GM15510 (cell line): ENCODE measurements around the gene NAT16.

ENCODE experiments used
- POLR2A ChIP-seq: IDR thresholded peaks from 3 replicates; pipeline ENCODE4 v1.6.1; 2011; ENCODE audit warnings: borderline replicate concordance; ENCODE audit not compliant: insufficient read length; ENCODE audit errors: extremely low read depth

NAT16 gene

DNA sequence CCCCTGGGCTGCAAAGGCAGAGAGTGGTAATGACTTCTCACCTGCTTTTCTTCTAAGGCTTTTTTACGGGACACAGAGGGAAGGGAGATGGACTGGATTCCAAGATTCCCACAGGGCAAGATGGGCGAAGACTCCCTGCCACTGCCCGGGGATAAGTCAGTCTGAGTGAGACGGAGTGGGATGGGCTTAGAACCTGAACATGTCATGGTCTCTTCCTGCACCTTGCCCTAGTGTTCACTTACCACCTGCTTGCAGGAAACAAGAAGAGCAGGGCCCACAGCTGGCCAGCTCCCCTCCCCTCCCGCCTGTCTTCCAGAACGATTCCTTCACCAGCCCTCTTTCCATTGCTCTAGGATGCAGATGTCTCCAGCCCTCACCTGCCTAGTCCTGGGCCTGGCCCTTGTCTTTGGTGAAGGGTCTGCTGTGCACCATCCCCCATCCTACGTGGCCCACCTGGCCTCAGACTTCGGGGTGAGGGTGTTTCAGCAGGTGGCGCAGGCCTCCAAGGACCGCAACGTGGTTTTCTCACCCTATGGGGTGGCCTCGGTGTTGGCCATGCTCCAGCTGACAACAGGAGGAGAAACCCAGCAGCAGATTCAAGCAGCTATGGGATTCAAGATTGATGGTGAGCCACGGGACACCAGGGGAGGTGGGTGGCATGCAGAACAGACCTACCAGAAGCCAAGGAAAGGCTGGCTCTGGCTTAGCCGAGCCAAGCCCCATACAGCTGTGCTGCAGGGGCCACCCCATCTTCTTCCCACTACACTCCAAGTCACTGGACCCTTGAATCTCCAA is 51.9 kb downstream of the NAT16 start:
- TF ChIP-seq POLR2A = no peak

DNA sequence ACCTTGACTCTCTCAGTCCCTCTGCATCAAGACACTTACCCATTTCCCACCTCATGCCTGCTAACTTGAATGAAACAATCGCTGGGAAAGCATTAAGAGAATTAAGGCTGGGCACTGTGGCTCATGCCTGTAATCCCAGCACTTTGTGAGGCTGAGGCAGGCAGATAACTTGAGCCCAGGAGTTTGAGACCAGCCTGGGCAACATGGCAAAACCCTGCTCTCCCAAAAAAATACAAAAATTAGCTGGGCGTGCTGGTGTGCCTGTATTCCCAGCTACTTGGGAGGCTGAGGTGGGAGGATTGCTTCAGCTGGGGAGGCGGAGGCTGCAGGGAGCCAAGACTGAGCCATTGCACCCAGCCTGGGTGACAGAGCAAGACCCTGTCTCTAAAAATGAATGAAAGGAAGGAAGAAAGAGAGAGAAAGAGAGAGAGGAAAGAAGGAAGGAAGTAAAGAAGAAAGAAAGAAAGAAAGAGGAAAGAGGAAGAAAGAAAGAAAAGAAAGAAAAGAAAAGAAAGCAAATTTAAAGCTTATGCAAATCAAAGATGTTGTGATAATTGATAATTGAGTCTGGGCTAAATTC is 52.5 kb downstream of the NAT16 start:
- no peak for TF ChIP-seq POLR2A

DNA sequence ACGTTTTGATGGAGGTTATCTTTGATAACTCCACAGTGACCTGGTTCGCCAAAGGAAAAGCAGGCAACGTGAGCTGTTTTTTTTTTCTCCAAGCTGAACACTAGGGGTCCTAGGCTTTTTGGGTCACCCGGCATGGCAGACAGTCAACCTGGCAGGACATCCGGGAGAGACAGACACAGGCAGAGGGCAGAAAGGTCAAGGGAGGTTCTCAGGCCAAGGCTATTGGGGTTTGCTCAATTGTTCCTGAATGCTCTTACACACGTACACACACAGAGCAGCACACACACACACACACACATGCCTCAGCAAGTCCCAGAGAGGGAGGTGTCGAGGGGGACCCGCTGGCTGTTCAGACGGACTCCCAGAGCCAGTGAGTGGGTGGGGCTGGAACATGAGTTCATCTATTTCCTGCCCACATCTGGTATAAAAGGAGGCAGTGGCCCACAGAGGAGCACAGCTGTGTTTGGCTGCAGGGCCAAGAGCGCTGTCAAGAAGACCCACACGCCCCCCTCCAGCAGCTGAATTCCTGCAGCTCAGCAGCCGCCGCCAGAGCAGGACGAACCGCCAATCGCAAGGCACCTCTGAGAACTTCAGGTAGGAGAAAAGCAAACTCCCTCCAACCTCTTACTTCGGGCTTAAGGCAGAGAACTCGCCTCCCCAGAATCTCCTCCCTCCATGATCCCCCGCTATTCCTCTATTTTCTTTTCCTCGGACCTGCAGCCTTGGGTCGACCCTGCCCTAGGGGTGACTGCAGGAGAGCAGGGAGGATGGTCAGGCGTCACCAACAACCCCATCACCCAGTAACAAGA is 53.2 kb downstream of the NAT16 start, which contains the start of gene SERPINE1:
Gene SERPINE1, plus strand, starts transcription at position 454 of the 809 bp plus-strand sequence. CDS start 1,290 bp downstream, outside the sequence.
- TF ChIP-seq POLR2A = no peak

DNA sequence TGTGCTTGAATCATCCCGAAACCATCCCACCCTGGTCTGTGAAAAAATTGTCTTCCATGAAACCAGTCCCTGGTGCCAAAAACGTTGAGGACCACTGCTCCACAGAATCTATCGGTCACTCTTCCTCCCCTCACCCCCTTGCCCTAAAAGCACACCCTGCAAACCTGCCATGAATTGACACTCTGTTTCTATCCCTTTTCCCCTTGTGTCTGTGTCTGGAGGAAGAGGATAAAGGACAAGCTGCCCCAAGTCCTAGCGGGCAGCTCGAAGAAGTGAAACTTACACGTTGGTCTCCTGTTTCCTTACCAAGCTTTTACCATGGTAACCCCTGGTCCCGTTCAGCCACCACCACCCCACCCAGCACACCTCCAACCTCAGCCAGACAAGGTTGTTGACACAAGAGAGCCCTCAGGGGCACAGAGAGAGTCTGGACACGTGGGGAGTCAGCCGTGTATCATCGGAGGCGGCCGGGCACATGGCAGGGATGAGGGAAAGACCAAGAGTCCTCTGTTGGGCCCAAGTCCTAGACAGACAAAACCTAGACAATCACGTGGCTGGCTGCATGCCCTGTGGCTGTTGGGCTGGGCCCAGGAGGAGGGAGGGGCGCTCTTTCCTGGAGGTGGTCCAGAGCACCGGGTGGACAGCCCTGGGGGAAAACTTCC is 54.0 kb downstream of the NAT16 start:
- no peak for TF ChIP-seq POLR2A

DNA sequence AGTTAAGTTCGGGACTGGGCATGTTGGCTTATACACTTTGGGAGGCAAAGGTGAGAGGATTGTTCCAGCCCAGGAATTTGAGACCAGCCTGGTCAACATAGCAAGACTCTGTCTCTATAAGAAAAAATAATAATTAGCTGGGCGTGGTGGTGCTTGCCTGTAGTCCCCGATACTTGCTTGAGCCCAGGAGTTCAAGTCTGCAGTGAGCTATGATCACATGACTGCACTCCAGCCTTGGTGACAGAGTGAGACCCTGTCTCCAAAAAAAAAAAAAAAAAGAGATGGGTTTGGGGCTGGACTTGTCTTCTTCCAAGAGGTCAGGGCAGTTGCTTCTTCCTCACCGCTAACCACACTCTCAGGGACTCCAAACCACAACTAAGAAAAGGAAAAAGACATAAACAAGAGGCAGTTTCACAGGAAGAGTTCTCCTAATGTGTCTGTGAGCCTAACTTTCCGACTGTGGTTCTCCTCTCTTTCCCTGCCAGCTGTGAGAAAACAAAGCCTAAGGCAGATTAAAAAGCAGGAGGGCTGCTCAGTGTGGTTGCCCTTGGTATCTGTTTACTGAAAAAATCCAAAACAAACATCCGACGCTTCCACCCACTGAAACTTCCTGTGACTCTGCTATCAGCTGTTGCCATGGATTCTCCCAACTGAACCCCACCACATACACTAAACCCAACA is 55.6 kb downstream of the NAT16 start:
- TF ChIP-seq POLR2A = no peak

DNA sequence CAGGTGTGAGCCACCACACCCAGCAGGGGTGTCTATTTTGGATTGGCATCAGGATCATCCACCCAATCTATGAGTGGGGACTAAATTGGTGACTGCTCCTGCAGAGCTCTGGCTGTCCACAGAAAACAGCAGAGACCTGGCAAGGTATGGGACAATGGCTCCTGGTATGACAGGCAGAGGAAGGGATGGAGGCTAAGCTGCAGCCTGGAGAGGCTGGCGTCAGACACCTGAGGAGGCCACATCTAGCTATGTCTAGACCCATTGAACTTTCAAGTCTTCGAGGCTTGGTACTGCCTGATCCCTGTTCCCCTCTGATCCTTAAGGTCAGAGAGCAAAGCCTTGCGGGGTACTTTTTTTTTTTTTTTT is 56.4 kb downstream of the NAT16 start:
- no peak for TF ChIP-seq POLR2A

DNA sequence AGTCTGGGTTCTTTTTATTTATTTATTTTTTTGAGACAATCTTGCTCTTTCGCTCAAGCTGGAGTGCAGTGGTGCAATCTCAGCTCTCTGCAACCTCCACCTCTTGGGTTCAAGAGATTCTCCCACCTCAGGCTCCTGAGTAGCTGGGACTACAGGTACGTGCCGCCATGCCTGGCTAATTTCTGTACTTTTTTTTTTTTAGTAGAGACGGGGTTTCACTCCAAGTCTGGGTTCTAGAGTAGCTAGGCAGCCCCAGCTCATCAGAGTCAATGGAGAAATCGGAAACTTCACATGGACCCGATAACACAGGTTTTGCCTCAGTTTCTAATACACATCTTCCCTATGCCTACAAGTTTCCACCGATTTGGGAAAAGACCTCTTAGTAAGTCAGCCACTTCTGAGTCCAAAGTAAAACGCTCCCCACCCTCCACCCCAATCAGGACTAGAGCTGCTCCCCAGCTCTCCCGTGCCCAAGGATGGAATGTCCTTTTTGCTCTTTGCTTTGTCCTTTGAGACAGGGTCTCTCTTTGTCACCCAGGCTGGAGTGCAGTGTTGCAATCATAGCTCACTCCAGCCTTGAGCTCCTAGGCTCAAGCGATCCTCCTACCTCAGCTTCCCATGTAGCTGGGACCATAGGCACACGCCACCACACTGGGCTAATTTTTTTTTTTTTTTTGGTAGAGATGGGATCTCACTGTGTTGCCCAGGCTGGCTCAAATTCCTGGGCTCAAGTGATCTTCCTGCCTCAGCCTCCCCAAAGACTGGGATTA is 57.0 kb downstream of the NAT16 start:
- TF ChIP-seq POLR2A = no peak

DNA sequence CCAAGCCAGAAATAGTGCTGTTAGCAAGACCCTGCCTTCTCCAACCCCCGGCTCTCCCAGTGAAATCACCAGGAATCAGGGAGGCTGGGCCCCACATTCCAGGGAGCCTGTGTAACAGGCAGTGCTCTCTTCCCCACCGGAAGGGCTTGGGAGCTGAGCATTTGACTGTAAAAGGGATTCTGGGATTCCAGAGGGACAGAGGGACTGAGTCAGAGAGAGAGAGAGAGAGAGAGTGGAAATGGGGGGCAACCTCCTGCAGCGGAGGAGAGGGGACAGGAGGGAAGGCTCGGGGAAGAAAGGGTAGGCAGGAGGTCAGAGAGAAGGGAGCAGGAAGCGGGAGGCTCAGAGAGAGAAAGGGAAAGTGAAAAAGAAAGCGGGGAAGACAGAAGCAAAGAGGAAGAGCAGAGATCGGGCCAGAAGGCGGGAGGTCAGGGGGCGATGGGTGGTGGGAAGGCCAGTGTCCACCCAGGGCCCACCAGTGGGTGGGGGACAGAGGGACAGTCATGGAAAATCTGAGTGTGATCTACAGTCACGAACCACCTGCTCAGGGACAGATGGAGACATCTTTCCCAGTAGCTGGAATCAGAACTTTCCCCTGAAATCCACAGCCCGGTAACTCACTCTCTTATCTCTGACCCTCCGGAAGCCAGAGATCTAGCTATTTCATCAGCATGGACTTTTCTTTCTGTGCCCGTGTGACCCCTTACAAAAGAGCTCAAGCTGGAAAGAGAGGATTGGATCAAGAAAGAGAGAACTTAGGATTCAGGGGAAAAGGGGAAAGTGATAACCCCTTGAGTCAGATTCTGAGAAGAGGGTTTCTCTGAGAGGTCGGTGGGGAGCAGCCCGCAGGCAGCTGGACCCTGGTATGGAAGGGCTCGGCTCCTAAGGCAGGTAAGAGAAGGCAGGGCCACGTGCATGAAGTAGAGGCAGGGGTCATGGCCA is 57.8 kb downstream of the NAT16 start:
- no peak for TF ChIP-seq POLR2A
